Transverse colon (tissue), 4 donors: ENCODE results near the gene DMAC2. TPM values are rescaled to one million over a fixed set of nuclear protein-coding genes. Genes with fewer than 3 reads are reported as not detected.

Source experiments
- DNase-seq: peaks from one replicate; pipeline ENCODE4 v3.0.0-alpha.2; 2019
- H3K27ac ChIP-seq, 4 donors: fragments of 200-600 bp; sonication (generic); 2 replicates each; pipeline ENCODE4 v1.5.1; 2016 to 2018; ENCODE audit warnings: inconsistent platforms in 4 of 4
- H3K27me3 ChIP-seq: fragments of 200-600 bp; sonication (generic); 2 replicates; pipeline ENCODE4 v1.5.1; 2017; ENCODE audit warnings: inconsistent platforms
- H3K36me3 ChIP-seq, 4 donors: fragments of 200-600 bp; sonication (generic); 2 replicates each; pipeline ENCODE4 v1.5.1; 2017 to 2019; ENCODE audit warnings: inconsistent platforms in 4 of 4
- H3K4me1 ChIP-seq, 4 donors: fragments of 200-600 bp; sonication (generic); 2 replicates each; pipeline ENCODE4 v1.5.1; 2017 to 2020; ENCODE audit warnings: inconsistent platforms in 4 of 4
- H3K4me3 ChIP-seq, 4 donors: fragments of 200-600 bp; sonication (generic); 1 replicate in 1 of 4; 2 replicates in 3 of 4; pipeline versions ENCODE4 v1.5.1 to v1.6.1; 2017 to 2019; ENCODE audit warnings: inconsistent platforms in 4 of 4
- H3K9me3 ChIP-seq, 2 donors: fragments of 200-600 bp; sonication (generic); 2 replicates each; pipeline ENCODE4 v1.5.1; 2017 to 2019; ENCODE audit warnings: inconsistent platforms in 2 of 2
- EP300 ChIP-seq: sonication (generic); formaldehyde crosslinking; IDR thresholded peaks from one replicate; pipeline ENCODE4 v1.6.1; 2017; ENCODE audit warnings: antibody characterized with exemption, low read depth
- POLR2A ChIP-seq: fragments of 450-650 bp; IDR thresholded peaks from one replicate; pipeline ENCODE4 v1.6.1; 2016; ENCODE audit warnings: antibody characterized with exemption, mild to moderate bottlenecking, moderate library complexity
- POLR2AphosphoS5 ChIP-seq, 3 donors: sonication (generic); formaldehyde crosslinking; IDR thresholded peaks; one replicate each; pipeline ENCODE4 v1.6.1; 2016; ENCODE audit warnings: antibody characterized with exemption in 3 of 3
- WGBS, 2 donors: methylation state at CpG; one replicate each; pipeline ENCODE4 v1.1.5; 2018; ENCODE audit warnings: low coverage in 1 of 2; 5-methylcytosine and 5-hydroxymethylcytosine counted together
- in situ Hi-C, 4 donors: fragments of 200-750 bp; cut with MboI; loops; one replicate each; pipeline versions ENCODE4 v1.15.0 to v1.15.1; 2017; ENCODE audit warnings: low sequenced_read_pairs in 3 of 4, low pct_ligation_motif_present in 1 of 4, low pct_unique_long_range_greater_than_20kb in 1 of 4
- intact Hi-C: fragments of 100-400 bp; cut with DNase I; formaldehyde crosslinking; loops from one replicate; pipeline ENCODE4 v1.15.1; 2023; ENCODE audit warnings: low total_unique reads
- total RNA-seq, 4 donors: library from RNA; depleted of rRNA; stranded (reverse); fragments of >200 nt; gene quantifications; one replicate each; pipeline ENCODE4 v1.1.0, GENCODE V29; 2016
- TF ChIP-seq, protein P1 (sequence below), 5 experiments: fragments of 200-600 bp in 3 of 5; fragments of 450-650 bp in 2 of 5; sonication (generic) in 3 of 5; IDR thresholded peaks; 1 replicate in 2 of 5; 2 replicates in 3 of 5; pipeline ENCODE4 v1.5.1; 2016 to 2017; ENCODE audit warnings: antibody characterized with exemption in 5 of 5, inconsistent platforms in 3 of 5, mild to moderate bottlenecking in 2 of 5, moderate library complexity in 1 of 5

DMAC2 gene
- total RNA-seq, 4 donors from 2014 or later, result 15.9 to 65.8 (median 50.1) TPM

GRCh38 chr19:41401483-41401882 is 38.2 kb downstream of the DMAC2 start:
- peaks cover 5 to 24% (median 17%) of the 10 kb centered on the region in 4 donors for H3K4me1 ChIP-seq
- intact Hi-C loops (no loop called here), in situ Hi-C loops (no loop called here)
- TF ChIP-seq POLR2AphosphoS5 (IDR thresholded peaks at IDR 0.05) (no peak), POLR2A (no peak)
- no peaks in the 10 kb centered on the region for H3K9me3 ChIP-seq
- no peak for DNase-seq
- 74 to 78% methylated on average over 2 to 4 of the region's 4 CpGs for WGBS, 2 donors
- no peaks in the 10 kb centered on the region for H3K27me3 ChIP-seq
- H3K4me3 ChIP-seq, result no peak overlapping the region
- no peaks in the 10 kb centered on the region for H3K36me3 ChIP-seq
- no peak overlapping the region for H3K27ac ChIP-seq

- in situ Hi-C loops (no loop called here), intact Hi-C loops (no loop called here)
- no peaks in the 10 kb centered on the region for H3K9me3 ChIP-seq
- no peak for TF ChIP-seq POLR2AphosphoS5 (IDR thresholded peaks at IDR 0.05)
- no peak for TF ChIP-seq EP300
- TF ChIP-seq, protein P1, sequence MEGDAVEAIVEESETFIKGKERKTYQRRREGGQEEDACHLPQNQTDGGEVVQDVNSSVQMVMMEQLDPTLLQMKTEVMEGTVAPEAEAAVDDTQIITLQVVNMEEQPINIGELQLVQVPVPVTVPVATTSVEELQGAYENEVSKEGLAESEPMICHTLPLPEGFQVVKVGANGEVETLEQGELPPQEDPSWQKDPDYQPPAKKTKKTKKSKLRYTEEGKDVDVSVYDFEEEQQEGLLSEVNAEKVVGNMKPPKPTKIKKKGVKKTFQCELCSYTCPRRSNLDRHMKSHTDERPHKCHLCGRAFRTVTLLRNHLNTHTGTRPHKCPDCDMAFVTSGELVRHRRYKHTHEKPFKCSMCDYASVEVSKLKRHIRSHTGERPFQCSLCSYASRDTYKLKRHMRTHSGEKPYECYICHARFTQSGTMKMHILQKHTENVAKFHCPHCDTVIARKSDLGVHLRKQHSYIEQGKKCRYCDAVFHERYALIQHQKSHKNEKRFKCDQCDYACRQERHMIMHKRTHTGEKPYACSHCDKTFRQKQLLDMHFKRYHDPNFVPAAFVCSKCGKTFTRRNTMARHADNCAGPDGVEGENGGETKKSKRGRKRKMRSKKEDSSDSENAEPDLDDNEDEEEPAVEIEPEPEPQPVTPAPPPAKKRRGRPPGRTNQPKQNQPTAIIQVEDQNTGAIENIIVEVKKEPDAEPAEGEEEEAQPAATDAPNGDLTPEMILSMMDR (IDR thresholded peaks at IDR 0.05), result no peak
- no peak for TF ChIP-seq POLR2A
- H3K36me3 ChIP-seq, result no peaks in the 10 kb centered on the region
- H3K27me3 ChIP-seq, result no peaks in the 10 kb centered on the region
- peaks cover 5 to 34% (median 21%) of the 10 kb centered on the region in 4 donors for H3K4me1 ChIP-seq
- no peak for DNase-seq
- 89 to 93% methylated on average over 2 of the region's 2 CpGs for WGBS, 2 donors
- H3K4me3 ChIP-seq, result no peak overlapping the region
- H3K27ac ChIP-seq, result no peak overlapping the region
Measured at GRCh38 chr19:41399525-41399924, 40.2 kb downstream of the DMAC2 start.

DNA sequence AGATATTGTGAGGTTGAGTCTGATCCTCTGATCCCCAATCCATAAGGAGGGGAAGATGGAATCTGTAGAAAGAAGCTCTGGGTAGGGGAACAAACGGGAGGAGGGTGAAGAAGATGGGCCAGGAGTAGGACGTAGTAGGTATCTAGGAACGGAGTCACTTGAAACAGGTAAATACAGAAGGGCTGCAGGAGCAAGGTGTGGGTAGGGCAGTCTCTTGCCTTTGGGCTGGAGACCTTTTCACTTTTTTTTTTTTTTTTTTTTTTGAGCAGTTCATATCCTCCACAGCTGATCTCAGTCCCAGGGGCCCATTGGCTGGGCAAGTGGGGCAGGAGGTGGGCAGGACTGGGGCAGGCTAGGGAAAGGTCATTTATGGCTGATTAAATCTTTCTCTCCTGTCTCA is 40.6 kb downstream of the DMAC2 start:
- no peaks in the 10 kb centered on the region for H3K36me3 ChIP-seq
- no peaks in the 10 kb centered on the region for H3K9me3 ChIP-seq
- TF ChIP-seq POLR2A, result no peak
- TF ChIP-seq, protein P1 (IDR thresholded peaks at IDR 0.05), result no peak
- TF ChIP-seq POLR2AphosphoS5 (IDR thresholded peaks at IDR 0.05), result no peak
- TF ChIP-seq EP300, result no peak
- 68 to 81% methylated on average over 3 of the region's 3 CpGs for WGBS, 2 donors
- in situ Hi-C loops (no loop called here), intact Hi-C loops (no loop called here)
- H3K27me3 ChIP-seq, result no peaks in the 10 kb centered on the region
- peak overlapping the region in 1 of 4 donors; percentile 100 for H3K4me3 ChIP-seq
- no peak for DNase-seq
- H3K4me1 ChIP-seq, result peaks cover 5 to 34% (median 21%) of the 10 kb centered on the region in 4 donors
- no peak overlapping the region for H3K27ac ChIP-seq

GRCh38 chr19:41398598-41398997 is 41.1 kb downstream of the DMAC2 start:
- no peak for DNase-seq
- Histone ChIP-seq H3K4me1 (peaks cover 5 to 34% (median 21%) of the 10 kb centered on the region in 4 donors), H3K4me3 (peak overlapping the region; percentile 82 to 100 (median 94)), H3K9me3 (no peaks in the 10 kb centered on the region), H3K27ac (peak overlapping the region in 1 of 4 donors; percentile 92), H3K36me3 (no peaks in the 10 kb centered on the region), H3K27me3 (no peaks in the 10 kb centered on the region)
- 31 to 42% methylated on average over 3 of the region's 3 CpGs for WGBS, 2 donors
- TF ChIP-seq, protein P1 (IDR thresholded peaks at IDR 0.05), result no peak
- no peak for TF ChIP-seq POLR2A
- no peak for TF ChIP-seq POLR2AphosphoS5 (IDR thresholded peaks at IDR 0.05)
- TF ChIP-seq EP300, result no peak
- in situ Hi-C loops (no loop called here), intact Hi-C loops (no loop called here)

GRCh38 chr19:41398050-41398418 is 41.7 kb downstream of the DMAC2 start:
- H3K27me3 ChIP-seq, result no peaks in the 10 kb centered on the region
- no peaks in the 10 kb centered on the region for H3K36me3 ChIP-seq
- H3K4me3 ChIP-seq, result peak overlapping the region; percentile 82 to 100 (median 94)
- DNase-seq, result no peak
- H3K27ac ChIP-seq, result peak overlapping the region; percentile 83 to 93 (median 90)
- no peaks in the 10 kb centered on the region for H3K9me3 ChIP-seq
- peaks cover 5 to 34% (median 21%) of the 10 kb centered on the region in 4 donors for H3K4me1 ChIP-seq
- intact Hi-C loops (no loop called here), in situ Hi-C loops (no loop called here)
- TF ChIP-seq EP300, result no peak
- TF ChIP-seq POLR2A, result no peak
- no peak for TF ChIP-seq POLR2AphosphoS5 (IDR thresholded peaks at IDR 0.05)
- TF ChIP-seq, protein P1 (IDR thresholded peaks at IDR 0.05), result no peak
- WGBS, 2 donors, result 1 to 2% methylated on average over 4 to 5 of the region's 5 CpGs
